ENCODE measurements around the gene FZD10.

The FZD10 gene

GRCh38 chr12:130156652-130157275, 5.5 kb upstream of the FZD10 start:
- DNase-seq: no peak

DNA sequence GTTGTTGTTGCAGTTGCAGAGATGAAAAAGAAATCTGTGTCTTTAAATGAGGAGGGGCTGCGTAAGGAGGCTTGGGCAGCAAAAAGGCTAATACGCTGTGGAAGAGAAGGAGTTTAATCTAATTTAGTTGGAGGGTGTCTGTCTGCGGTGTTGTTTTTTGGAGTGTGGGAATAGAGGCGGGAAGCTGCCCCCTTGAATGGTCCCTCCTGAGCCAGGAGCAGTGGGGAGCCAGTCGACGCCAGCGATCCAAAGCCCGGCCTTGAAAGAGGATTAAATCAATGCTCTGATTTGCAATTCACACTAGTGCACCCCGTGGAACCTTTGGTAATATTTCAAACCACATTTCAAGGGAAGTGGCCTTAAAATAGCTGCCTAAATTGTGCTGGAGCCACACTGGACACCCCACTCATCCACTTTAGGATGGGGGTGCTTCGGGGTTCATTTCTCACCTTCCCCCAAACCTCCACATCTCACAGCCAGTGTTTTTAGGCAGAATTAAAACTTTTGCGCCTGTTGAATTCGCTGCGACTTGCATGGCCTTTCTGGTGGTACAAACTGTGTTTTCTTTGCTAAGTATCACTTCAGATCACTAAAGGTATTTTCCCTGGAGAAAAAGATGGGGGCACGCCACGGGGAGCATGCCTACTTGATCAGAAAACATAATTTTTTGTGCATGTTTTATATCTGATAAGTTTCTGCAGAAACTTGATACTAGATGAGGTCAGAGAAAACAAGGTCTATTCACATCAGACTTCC, 4.1 kb upstream of the FZD10 start:
- DNase-seq: no peak

DNA sequence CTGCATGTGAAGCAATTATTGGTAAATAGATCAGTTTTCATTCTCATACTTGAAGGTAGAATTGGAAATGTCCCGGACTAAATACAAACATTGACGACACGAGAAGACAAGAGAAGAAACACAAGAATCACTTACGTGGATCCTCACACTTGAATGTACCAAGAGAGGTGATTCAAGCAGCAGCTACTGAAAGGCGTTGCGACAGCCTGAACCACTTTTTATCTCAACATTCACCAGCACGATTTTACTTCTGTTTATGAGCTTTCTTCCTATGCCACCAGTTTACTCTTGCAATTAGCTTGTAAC, 3.6 kb upstream of the FZD10 start:
- DNase-seq: no peak

DNA sequence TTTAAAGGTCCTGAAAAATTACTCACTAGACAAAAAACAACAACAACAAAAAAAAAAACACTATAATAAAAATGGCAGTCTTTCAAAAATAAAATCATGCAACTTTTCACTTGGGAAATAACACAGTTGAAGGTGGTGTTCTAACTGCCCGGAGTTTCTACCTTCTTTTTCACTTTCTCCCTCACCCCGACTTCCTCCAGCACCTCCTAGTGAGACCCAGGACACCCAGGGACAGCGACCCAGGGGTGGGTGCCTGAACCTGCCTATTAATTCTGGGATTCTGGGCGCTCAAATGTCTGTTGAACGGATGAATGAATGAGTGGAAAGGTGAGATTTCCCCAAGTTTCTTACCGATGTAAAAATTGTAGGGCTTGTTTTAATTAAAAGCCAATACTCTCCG, 2.0 kb upstream of the FZD10 start:
- DNase-seq: no peak

GRCh38 chr12:130160711-130161231, 1.5 kb upstream of the FZD10 start:
- no peak for DNase-seq

DNA sequence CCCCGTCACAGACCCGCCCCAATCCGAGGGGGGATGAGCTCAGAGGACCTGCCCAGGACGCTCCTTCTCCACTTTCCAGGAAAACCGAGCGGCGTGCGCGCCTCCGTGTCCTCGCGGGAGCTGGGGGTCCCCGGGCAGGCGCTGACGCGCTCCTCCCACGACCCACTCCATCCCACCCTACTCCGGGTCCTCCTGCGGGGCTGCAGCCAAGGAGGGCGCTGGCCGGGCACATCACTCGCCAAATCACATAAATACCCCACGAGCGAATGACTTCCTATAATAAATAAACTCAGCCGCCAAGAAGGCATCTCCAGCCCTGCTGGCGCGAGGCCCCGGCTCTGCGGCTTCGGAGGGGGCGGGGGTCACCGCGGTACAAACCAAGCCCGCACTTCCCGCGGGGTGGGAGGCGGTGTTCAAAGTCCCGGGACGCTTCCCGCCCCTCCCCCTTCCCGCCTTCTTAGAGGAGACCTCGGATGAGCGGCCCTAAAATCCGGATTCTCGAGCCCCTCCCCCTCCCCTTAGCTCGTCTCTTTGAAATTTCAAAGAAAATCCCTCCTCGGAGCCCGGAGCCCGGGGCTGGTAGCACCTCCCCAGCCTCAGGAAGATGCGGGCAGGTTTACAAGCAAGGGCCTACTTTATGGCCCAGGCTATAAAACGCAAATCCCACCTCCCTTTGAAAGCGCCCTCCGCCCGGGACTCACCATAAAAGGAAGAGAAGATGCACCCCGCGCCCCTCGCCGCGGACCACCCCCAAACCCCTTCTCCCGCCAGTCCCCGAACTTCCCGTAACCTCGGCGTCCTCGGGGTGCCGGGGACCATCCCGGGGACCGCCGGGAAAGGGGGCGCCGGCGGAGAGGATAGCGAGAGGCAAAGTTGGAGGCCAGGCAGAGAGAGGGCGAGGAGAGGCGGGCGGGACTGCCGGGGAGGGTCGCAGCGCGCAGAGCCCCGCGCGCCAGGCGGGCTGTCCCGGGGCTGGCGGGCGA, 712 bp upstream of the FZD10 start:
- DNase-seq: no peak

DNA sequence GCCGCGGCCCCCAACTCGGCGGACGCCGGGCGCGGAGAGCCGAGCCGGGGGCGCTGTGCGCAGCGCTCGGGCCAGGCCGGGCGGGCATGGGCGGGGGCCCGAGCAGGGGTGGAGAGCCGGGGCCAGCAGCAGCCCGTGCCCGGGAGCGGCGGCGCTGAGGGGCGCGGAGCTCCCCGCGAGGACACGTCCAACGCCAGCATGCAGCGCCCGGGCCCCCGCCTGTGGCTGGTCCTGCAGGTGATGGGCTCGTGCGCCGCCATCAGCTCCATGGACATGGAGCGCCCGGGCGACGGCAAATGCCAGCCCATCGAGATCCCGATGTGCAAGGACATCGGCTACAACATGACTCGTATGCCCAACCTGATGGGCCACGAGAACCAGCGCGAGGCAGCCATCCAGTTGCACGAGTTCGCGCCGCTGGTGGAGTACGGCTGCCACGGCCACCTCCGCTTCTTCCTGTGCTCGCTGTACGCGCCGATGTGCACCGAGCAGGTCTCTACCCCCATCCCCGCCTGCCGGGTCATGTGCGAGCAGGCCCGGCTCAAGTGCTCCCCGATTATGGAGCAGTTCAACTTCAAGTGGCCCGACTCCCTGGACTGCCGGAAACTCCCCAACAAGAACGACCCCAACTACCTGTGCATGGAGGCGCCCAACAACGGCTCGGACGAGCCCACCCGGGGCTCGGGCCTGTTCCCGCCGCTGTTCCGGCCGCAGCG, 639 bp downstream of the FZD10 start:
- no peak for DNase-seq

DNA sequence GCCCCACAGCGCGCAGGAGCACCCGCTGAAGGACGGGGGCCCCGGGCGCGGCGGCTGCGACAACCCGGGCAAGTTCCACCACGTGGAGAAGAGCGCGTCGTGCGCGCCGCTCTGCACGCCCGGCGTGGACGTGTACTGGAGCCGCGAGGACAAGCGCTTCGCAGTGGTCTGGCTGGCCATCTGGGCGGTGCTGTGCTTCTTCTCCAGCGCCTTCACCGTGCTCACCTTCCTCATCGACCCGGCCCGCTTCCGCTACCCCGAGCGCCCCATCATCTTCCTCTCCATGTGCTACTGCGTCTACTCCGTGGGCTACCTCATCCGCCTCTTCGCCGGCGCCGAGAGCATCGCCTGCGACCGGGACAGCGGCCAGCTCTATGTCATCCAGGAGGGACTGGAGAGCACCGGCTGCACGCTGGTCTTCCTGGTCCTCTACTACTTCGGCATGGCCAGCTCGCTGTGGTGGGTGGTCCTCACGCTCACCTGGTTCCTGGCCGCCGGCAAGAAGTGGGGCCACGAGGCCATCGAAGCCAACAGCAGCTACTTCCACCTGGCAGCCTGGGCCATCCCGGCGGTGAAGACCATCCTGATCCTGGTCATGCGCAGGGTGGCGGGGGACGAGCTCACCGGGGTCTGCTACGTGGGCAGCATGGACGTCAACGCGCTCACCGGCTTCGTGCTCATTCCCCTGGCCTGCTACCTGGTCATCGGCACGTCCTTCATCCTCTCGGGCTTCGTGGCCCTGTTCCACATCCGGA, 1.4 kb downstream of the FZD10 start:
- DNase-seq: no peak

GRCh38 chr12:130164216-130164542, 1.9 kb downstream of the FZD10 start:
- no peak for DNase-seq

DNA sequence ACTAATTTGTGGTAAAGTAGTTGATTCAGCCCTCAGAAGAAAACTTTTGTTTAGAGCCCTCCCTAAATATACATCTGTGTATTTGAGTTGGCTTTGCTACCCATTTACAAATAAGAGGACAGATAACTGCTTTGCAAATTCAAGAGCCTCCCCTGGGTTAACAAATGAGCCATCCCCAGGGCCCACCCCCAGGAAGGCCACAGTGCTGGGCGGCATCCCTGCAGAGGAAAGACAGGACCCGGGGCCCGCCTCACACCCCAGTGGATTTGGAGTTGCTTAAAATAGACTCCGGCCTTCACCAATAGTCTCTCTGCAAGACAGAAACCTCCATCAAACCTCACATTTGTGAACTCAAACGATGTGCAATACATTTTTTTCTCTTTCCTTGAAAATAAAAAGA, 2.7 kb downstream of the FZD10 start:
- no peak for DNase-seq

DNA sequence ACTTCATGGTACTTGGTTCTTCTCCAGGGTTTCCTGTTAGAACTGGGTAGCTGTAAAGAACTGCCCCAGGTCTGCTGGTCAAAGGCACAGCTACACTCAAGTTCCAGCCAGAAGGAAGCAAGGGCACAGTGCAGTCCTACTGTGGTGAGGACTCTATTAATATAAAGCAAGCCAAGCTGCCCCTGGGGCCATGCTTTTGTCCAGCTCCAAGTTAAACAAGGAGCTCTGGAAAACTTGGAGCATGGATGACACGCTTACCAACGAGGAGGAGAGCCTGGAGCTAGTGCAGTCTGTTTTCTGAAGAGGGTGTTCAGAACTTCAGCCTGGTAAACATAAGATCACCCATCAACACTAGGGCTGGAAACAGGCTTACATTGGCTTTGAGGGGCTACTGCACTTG, 4.0 kb downstream of the FZD10 start:
- DNase-seq: no peak

DNA sequence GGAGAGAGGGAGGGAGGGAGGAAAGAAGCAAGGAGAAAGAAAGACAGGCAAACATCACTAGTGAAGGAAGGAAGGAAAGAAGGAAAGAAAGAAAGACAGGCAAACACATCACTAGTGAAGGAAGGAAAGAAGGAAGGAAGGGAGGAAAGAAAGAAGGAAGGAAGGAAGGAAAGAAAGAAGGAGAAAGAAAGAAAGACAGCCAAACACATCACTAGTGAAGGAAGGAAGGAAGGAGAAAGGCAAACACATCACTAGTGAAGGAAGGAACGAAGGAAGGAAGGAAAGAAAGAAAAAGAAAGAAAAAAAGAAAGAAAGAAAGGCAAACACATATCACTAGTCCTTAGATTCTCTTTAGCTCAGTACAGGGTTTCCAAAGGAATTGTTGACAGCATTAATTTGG, 5.3 kb downstream of the FZD10 start:
- DNase-seq: no peak

DNA sequence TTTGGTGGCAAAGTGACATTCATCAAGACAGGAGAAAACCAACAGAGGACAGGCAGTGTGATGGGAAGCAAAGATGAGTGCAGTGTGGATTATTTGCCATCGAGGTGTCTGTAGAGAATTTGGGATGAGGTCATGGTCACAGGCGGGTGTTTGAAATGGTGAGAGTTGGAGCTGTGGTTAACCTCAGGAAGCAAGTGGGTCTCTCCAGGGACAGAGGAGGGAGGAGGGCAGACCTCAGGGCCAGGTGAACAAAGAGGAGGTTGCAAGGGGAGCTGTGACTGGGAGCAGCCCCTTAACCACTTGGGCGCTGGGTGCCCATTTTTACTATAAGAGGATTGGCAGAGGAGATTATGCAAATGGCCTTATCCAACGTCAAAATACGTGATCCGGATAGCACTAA, 7.0 kb downstream of the FZD10 start:
- DNase-seq: no peak

GRCh38 chr12:130169924-130170323, 7.7 kb downstream of the FZD10 start:
- no peak for DNase-seq

DNA sequence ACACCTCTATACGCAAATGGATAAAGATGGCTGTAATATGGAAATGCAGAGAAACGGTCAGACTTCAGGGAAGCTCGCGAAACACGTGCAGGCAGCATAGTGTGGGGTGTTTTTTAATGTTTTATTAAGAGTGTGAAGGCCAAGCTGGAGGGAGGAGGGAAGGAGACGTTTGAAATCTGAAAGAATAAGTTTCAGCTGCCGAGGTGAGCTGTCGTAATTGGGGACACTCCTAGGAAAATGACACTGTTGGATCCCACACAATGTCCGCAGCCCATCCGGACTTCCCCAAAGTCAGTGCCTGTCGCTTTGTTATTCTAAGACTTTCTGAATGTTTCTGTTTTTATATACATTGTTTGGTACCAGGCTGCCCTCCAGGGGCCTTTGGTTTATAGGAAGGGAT, 8.3 kb downstream of the FZD10 start:
- no peak for DNase-seq

DNA sequence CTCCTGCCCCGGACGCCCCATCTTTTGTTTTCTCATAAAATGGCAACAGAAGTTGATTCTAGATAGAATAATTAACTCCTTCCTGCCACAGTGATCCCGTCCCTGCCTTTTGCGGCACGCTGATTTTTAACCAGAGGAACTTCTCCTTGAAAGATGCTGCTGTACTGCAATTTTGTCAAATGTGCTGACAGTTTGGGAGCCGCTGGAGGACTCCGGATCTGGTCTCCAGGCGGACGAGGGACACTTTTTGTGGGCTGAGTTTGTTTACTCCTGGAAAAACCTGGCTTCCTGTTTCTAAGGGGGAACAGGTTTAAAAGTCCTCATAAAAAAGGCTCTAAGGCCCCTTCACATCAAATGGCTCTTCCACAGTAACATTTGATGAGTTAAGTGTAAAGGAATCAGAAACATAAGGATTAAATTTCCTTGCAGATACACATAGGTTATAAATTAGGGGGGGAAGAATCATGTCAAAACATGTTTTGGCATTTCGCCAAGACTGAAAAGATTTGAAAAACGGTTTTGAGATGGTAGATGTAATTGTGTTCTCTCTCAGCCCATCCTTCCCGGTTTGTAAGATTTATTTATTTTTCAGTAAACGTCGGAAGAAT, 15.5 kb downstream of the FZD10 start:
- DNase-seq: no peak

DNA sequence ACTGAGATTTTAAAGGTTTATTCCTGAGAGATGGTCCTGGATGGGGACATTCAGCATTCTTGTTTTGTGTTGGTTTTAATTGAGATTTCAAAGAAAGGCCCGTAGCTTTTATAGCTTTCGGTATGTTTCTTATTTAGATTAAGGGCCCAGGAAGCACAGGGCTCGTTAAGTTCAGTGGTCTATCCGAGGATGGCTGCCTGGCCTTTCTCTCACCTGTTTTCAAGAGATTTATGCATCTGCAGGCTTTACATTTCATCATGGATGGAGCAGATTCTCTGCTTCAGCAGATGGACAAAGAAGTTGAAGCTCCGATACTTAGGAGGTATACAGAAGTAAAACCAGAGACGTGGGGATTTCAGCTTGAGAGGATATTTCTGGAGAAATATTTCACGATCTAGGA, 16.0 kb downstream of the FZD10 start:
- DNase-seq: no peak

DNA sequence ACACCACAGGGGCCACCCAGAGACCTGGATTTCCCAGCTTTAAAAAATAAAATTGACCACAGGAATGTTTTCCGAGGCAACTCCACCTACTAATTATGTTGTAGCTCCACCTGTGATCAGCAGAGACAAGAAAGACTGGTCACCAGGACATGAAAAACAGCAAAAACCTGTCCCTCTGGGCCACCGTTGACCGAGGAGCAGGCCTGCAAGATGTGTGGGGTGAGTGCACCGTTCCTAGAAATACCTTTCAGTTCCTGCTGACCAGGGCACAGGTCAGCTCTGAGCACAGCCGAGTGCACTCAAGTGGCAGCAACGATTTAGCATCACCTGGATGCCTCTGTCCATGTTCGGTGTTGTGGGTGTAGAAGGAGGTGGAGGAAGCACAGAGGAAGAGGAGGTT, 16.9 kb downstream of the FZD10 start:
- DNase-seq: no peak

DNA sequence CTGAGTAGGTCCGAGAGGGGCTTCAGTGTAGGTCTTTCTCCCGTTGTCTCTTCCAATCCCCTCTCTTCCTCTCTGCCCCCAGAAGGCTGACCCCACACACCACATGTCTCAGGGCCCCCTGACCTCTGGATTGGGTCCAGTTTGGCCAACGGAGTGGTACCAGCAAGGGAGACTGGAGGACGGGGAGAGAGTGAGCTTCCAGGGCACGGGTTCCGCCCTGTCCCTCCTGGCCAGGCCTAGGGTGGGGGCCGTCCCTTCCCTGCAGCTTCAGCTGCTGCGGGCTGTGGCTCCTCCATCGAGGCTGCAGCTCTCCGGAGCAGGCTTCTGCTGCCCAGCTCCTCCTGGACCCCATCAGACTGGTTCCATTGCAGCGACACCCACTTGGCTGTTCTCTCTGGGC, 17.4 kb downstream of the FZD10 start:
- DNase-seq: no peak

- DNase-seq: no peak
These were observed 18.9 kb downstream of the FZD10 start for GRCh38 chr12:130181211-130181610.

- no peak for DNase-seq
These were observed 21.5 kb downstream of the FZD10 start for GRCh38 chr12:130183585-130184370.

Data from CD4-positive, alpha-beta T cell treated with Interleukin-4 for 1 hour (primary cell).